GM23248 (cell line): ENCODE measurements around the gene SPEM1. TPM values are rescaled to one million over a fixed set of nuclear protein-coding genes. Genes with fewer than 3 reads are reported as not detected.

Source experiments
- DNase-seq: peaks from one replicate; pipeline ENCODE4 v3.0.0-alpha.2; 2015
- H2AFZ ChIP-seq: fragments of 200-600 bp; sonication (generic); 2 replicates; pipeline ENCODE4 v1.6.1; 2016; ENCODE audit warnings: antibody characterized with exemption
- H3F3A ChIP-seq: fragments of 200-600 bp; sonication (generic); 2 replicates; pipeline ENCODE4 v1.6.1; 2016; ENCODE audit warnings: mild to moderate bottlenecking, antibody characterized with exemption, mixed run types; ENCODE audit not compliant: insufficient read depth
- H3K27ac ChIP-seq: fragments of 200-600 bp; sonication (generic); 2 replicates; pipeline ENCODE4 v1.5.1; 2016; ENCODE audit warnings: mild to moderate bottlenecking
- H3K27me3 ChIP-seq: fragments of 200-600 bp; sonication (generic); replicated peaks from 2 replicates; pipeline ENCODE4 v1.6.1; 2016; ENCODE audit warnings: mild to moderate bottlenecking; ENCODE audit not compliant: insufficient read depth
- H3K36me3 ChIP-seq: fragments of 200-600 bp; sonication (generic); 2 replicates; pipeline ENCODE4 v1.6.1; 2016; ENCODE audit warnings: low read depth, mild to moderate bottlenecking
- H3K4me1 ChIP-seq: fragments of 200-600 bp; sonication (generic); 2 replicates; pipeline ENCODE4 v1.6.1; 2016; ENCODE audit warnings: mild to moderate bottlenecking; ENCODE audit not compliant: insufficient read depth
- H3K4me2 ChIP-seq: fragments of 200-600 bp; sonication (generic); one replicate; pipeline ENCODE4 v1.6.1; 2016; ENCODE audit warnings: mild to moderate bottlenecking; ENCODE audit not compliant: unreplicated experiment
- H3K4me3 ChIP-seq: fragments of 200-600 bp; sonication (generic); 2 replicates; pipeline ENCODE4 v1.5.1; 2016; ENCODE audit warnings: mild to moderate bottlenecking
- H3K79me2 ChIP-seq: fragments of 200-600 bp; sonication (generic); 2 replicates; pipeline ENCODE4 v1.6.1; 2016; ENCODE audit warnings: mild to moderate bottlenecking; ENCODE audit not compliant: insufficient read depth
- H3K9ac ChIP-seq: fragments of 200-600 bp; sonication (generic); 2 replicates; pipeline ENCODE4 v1.6.1; 2016; ENCODE audit warnings: mild to moderate bottlenecking
- H3K9me2 ChIP-seq: fragments of 200-600 bp; sonication (generic); 2 replicates; pipeline ENCODE4 v1.6.1; 2016; ENCODE audit warnings: mixed run types, mild to moderate bottlenecking, moderate library complexity; ENCODE audit not compliant: insufficient read depth
- H3K9me3 ChIP-seq: fragments of 200-600 bp; sonication (generic); one replicate; pipeline ENCODE4 v1.6.1; 2017; ENCODE audit warnings: low read depth
- H4K20me1 ChIP-seq: fragments of 200-600 bp; sonication (generic); 2 replicates; pipeline ENCODE4 v1.6.0; 2016; ENCODE audit not compliant: insufficient read depth
- EZH2 ChIP-seq: fragments of 200-600 bp; sonication (generic); IDR thresholded peaks from 2 replicates; pipeline ENCODE4 v1.6.1; 2018; ENCODE audit warnings: antibody characterized with exemption, mild to moderate bottlenecking; ENCODE audit not compliant: insufficient read depth, poor library complexity, severe bottlenecking
- EZH2phosphoT487 ChIP-seq: fragments of 200-600 bp; sonication (generic); IDR thresholded peaks from 2 replicates; pipeline ENCODE4 v1.6.1; 2018; ENCODE audit warnings: antibody characterized with exemption, moderate library complexity, mild to moderate bottlenecking, low read depth; ENCODE audit not compliant: insufficient read depth
- WGBS, 2 experiments: methylation state at CpG; one replicate each; pipeline ENCODE4 v1.1.6; 2015 to 2017; ENCODE audit warnings: low lambda C conversion rate in 2 of 2, low coverage in 1 of 2; ENCODE audit errors: missing lambda C conversion rate in 2 of 2; 5-methylcytosine and 5-hydroxymethylcytosine counted together
- in situ Hi-C: fragments of 300-500 bp; cut with MboI; formaldehyde crosslinking; loops from 2 replicates; pipeline ENCODE4 v1.15.0; 2020
- polyA plus RNA-seq: library from polyadenylated mRNA; unstranded; fragments of >200 nt; fragmentation: Nextera tagmentation; extraction: Ambion mirVana; gene quantifications from 2 replicates; pipeline ENCODE4 v1.2.1, GENCODE V29; 2016
- total RNA-seq: library from RNA; depleted of rRNA; stranded (reverse); fragments of >200 nt; shearing (Covaris generic); gene quantifications from 2 replicates; pipeline ENCODE4 v1.2.3, GENCODE V29; 2014

The SPEM1 gene
- total and polyA plus RNA-seq, 2 experiments from 2014 or later = not detected

DNA sequence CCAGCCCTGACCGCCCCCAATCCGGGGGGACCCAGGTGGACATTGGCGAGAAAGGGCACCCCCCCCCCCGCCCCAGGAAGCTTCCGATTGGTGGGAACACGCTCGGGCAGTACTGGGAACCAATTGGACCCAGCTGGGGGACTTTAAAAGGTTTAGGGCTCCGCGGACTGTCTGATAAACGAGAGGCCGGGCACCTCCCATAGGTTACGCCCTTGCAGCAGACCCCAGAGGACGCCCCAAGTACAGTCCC, 16.5 kb upstream of the SPEM1 start:
- in situ Hi-C loops = no loop called here
- no peak for DNase-seq
- no peak for TF ChIP-seq EZH2phosphoT487
- TF ChIP-seq EZH2 = no peak
- Histone ChIP-seq H3K9me3 (no peaks in the 10 kb centered on the region), H3K36me3 (no peaks in the 10 kb centered on the region), H4K20me1 (no peaks in the 10 kb centered on the region), H3K4me2 (peak overlapping the region; percentile 67), H3K27me3 (no peaks in the 10 kb centered on the region), H3K79me2 (peaks cover 14% of the 10 kb centered on the region), H3F3A (0 out of 2 replicates have a peak, but pooled peaks cover 4% of the 10 kb centered on the region), H3K9me2 (no peaks in the 10 kb centered on the region), H3K27ac (peak overlapping the region; percentile 60), H3K9ac (peak overlapping the region; percentile 72), H3K4me3 (peak overlapping the region; percentile 79), H3K4me1 (peaks cover 6% of the 10 kb centered on the region), H2AFZ (peak overlapping the region; percentile 78)
- WGBS, 2 experiments = 1% methylated on average over 8 to 13 of the region's 13 CpGs

DNA sequence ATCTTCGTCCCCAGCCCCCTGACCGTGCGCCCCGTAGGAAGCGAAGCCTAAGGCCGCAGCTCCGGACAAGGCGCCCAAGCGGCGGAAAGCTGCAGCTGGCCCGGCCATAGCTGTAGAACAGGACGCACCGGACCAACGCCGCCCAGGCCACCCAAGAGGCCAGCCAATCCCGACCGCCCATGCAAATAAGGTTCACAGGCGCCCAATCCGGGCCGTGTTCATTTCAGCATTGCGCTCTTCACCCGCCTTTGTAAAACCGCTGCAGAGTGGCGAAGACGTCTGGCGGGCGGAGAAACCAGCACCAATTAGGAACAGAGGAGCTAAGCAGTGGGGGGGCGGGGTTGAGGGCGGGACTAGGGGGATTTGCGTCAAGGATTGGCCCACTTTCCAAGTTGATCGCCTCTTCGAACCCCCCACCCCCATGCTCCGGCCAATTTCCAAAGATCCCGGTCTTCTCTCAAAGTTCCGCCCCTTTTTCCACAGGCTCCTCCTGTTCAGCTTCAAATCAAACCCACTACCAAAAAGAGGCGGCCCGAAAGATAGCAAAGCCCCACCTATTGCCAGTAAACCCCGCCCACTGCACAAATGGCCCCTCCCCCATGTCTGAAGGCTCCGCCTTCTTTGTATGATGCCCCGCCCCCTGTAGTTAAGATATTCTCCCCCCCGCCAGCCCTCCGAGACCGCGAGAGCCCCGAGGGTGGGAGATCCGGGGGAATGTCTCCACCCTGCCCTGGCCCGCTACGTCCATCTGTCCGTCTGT, 16.0 kb upstream of the SPEM1 start, which contains the start of gene TMEM256:
Gene TMEM256, minus strand, starts transcription at position 121 of the 760 bp plus-strand sequence. Its CDS starts 13 bp downstream, at position 108.
- H3K4me1 ChIP-seq = peaks cover 6% of the 10 kb centered on the region
- H4K20me1 ChIP-seq = no peaks in the 10 kb centered on the region
- in situ Hi-C loops = no loop called here
- 0 out of 2 replicates have a peak, but pooled peaks cover 4% of the 10 kb centered on the region for H3F3A ChIP-seq
- peak within 1 kb of the TSS; percentile 84 for H3K9ac ChIP-seq
- WGBS, 2 experiments = 0 to 1% methylated on average over 35 to 49 of the region's 49 CpGs
- H3K27me3 ChIP-seq = no peaks in the 10 kb centered on the region
- TF ChIP-seq EZH2 = no peak
- TF ChIP-seq EZH2phosphoT487 = no peak
- H3K9me2 ChIP-seq = no peaks in the 10 kb centered on the region
- peak within 1 kb of the TSS; percentile 80 for H3K4me2 ChIP-seq
- H3K27ac ChIP-seq = peak within 1 kb of the TSS; percentile 60
- no peaks in the 10 kb centered on the region for H3K36me3 ChIP-seq
- H3K79me2 ChIP-seq = peaks cover 14% of the 10 kb centered on the region
- H3K9me3 ChIP-seq = no peaks in the 10 kb centered on the region
- DNase-seq = peak; percentile 100
- H2AFZ ChIP-seq = peak within 1 kb of the TSS; percentile 78
- peak within 1 kb of the TSS; percentile 79 for H3K4me3 ChIP-seq

DNA sequence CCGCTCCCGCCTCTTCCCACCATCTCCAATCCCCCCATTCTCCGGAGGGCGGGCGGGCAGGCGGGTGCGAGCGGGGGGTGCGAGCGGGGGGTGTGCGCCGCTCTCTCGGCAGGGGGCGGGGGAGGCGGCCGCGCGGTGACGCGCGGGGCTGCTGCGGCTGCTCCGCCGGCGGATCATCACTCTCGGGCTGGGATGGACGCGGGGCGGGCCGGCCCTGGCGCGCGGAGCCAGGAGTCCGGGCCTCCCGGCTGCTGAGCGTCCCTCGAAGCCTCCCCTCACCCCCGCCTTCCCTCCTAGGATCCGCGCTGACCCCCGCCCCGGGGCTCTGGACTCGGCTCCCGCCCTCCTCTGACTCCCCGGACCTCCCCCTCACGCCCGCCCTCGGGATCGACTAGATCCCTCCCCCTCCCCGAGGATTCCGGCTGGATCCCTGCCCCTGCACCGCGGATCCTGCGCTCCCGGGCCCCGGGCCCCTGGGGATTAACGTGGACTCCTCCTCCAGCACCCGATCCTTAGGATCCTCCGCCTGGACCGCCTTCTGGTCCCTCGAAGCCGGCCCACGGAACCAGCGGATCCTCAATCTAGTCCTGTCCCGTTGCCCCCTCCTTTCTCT, 15.3 kb upstream of the SPEM1 start:
- peaks cover 6% of the 10 kb centered on the region for H3K4me1 ChIP-seq

DNA sequence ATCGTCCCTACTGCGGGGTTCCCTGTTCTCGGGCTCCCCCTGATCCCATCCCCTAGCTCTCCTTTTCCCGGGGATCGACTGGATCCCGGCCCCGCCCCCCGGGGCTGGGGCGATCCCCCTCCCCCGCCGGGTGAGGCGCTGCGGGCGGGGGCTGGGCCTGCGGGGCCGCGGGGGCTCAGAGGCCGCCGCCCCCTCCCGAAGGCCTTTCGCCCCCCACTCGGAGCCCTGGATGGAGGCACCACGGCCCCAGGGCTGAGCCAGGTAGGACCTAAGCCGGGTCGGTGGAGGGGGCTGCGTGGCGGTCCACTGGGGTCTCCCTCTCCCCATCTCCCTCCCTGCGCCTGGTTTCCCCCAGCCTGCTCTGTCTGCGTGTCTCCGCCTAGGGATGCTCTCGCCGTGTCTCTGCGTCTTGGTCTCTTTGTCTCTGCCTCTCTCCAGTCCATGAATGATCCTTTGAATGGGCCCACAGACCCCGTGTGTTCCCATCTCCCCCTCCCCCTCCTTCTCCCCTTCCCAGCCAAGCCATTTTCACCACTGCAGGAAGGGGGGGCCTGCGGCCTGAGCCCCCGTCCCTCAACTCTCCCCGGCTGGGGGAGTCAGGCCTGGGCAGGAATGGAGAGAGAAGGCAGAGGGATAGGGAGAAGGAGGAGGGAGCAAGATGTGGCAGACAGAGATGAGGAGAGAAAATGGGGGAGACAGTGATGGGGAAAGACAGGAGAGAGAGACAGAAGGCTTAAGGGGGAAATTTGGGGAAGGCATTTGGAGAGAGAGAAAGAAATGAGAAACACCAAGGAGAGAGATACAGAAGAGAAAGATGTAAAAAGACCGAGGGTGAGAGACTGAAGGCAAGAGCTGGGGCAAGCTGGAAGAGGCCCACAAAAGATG, 14.5 kb upstream of the SPEM1 start:
- H4K20me1 ChIP-seq = no peaks in the 10 kb centered on the region
- H3K27ac ChIP-seq = peak overlapping the region; percentile 48
- no peaks in the 10 kb centered on the region for H3F3A ChIP-seq
- peak overlapping the region; percentile 79 for H3K4me3 ChIP-seq
- H3K27me3 ChIP-seq = no peaks in the 10 kb centered on the region
- peak overlapping the region; percentile 70 for H2AFZ ChIP-seq
- DNase-seq = peak; percentile 51
- peak overlapping the region; percentile 84 for H3K9ac ChIP-seq
- peaks cover 14% of the 10 kb centered on the region for H3K79me2 ChIP-seq
- no peaks in the 10 kb centered on the region for H3K9me3 ChIP-seq
- WGBS, 2 experiments = 5 to 9% methylated on average over 15 to 38 of the region's 38 CpGs
- peaks cover 6% of the 10 kb centered on the region for H3K4me1 ChIP-seq
- peak overlapping the region; percentile 80 for H3K4me2 ChIP-seq
- TF ChIP-seq EZH2phosphoT487 (no peak), EZH2 (no peak)
- in situ Hi-C loops = no loop called here
- no peaks in the 10 kb centered on the region for H3K9me2 ChIP-seq
- H3K36me3 ChIP-seq = no peaks in the 10 kb centered on the region

More for the DNA sequence above, 15.3 kb upstream of the SPEM1 start:
- Histone ChIP-seq H3K9me3 (no peaks in the 10 kb centered on the region), H4K20me1 (no peaks in the 10 kb centered on the region), H3K36me3 (no peaks in the 10 kb centered on the region), H3K4me3 (peak overlapping the region; percentile 79), H3K9ac (peak overlapping the region; percentile 84), H3F3A (0 out of 2 replicates have a peak, but pooled peaks cover under 1% of the 10 kb centered on the region), H3K79me2 (peaks cover 14% of the 10 kb centered on the region), H3K27me3 (no peaks in the 10 kb centered on the region), H2AFZ (peak overlapping the region; percentile 70), H3K9me2 (no peaks in the 10 kb centered on the region), H3K27ac (peak overlapping the region; percentile 48), H3K4me2 (peak overlapping the region; percentile 80)
- in situ Hi-C loops = no loop called here
- TF ChIP-seq EZH2phosphoT487 = no peak
- TF ChIP-seq EZH2 = no peak
- DNase-seq = peak; percentile 83
- WGBS, 2 experiments = 1% methylated on average over 10 to 61 of the region's 65 CpGs
